GM18505 (cell line): ENCODE data around the gene CLCN7.

ENCODE experiments used
- ATAC-seq: cut with Tn5 transposase; IDR thresholded peaks from one replicate; pipeline ENCODE4 v1.9.1; 2021; ENCODE audit not compliant: unreplicated experiment
- POLR2A ChIP-seq: IDR thresholded peaks from 4 replicates; pipeline ENCODE4 v1.6.1; 2011; ENCODE audit warnings: borderline replicate concordance; ENCODE audit not compliant: insufficient read depth, insufficient read length; ENCODE audit errors: extremely low read depth

The CLCN7 gene

DNA sequence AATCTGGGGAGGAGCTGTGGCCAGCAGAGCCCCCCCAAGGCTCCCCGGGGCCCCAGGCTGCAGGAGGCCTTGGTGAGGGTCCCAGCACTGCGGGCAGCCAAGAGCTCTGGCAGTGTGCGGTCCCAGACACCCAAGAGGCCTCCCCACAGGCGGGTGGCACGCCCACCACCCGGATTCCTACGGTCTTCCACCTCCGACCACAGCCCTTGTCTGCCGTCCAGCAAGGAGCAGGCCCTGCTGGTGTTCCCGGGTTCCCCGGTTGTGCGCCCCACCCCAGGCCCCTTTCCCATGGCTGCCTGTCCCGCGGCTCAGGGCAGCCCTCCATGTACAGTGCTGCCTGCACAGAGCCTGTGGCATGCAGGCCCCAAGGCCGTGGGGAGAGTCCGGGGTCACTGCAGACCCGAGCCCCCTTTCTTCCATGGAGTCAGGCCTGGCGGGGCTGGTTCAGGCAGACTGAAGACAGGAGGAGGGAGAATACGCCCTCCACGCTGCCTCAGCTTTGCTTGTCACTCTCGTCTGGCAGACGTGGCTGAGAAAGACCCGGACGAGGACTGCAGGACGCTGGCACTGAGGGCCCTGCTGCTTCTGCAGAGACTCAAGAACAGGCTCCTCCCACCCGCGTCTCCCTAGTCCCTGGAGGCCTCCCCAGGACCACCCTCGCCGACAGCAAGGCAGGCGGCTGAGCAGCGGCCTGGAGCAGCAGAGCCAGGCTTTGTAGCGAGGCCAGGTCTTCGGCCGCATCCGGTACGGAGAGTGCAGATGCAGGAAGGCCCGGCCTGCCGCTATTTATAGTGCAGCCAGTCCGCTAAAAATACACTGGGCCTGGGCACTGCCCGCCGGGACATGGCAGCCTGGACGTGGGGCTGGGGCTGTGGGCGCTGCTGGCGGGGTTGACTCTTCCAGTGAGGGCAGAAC, 34.7 kb upstream of the CLCN7 start:
- no peak for ATAC-seq
- TF ChIP-seq POLR2A: no peak

DNA sequence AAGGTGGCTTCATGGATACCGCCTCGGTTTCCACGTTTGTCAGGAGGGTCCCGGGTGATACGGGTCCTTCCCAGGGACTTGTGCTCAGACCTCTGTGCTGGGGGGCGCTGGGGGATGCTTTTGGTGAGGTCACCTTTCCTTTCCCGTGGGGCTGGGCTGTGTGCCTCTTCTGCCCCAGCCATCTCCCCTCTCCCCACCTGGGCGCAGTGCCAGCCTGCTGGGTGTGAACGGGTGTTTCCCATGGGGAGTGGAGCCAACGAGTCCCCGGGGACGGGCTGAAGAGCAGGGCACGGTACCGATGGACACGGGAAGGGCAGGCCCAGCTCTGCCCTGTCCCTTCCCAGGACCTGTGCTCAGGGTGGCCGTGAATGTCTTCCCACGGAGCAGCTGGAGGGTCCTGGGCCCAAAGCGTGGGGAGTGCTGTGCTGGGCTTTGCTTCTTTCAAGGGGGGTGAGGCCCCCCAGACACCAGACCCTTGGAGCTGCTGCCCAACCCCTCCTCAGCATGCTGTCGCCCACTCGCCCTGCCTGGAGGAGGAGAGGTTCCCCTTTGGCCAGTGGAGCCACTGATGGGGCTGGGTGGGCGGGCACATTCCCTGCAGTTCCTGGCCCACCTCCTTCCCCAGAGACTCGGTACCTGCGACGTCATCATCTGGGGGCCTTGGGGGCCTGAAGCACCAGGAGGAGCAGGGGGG, 33.8 kb upstream of the CLCN7 start:
- no peak for TF ChIP-seq POLR2A
- no peak for ATAC-seq

DNA sequence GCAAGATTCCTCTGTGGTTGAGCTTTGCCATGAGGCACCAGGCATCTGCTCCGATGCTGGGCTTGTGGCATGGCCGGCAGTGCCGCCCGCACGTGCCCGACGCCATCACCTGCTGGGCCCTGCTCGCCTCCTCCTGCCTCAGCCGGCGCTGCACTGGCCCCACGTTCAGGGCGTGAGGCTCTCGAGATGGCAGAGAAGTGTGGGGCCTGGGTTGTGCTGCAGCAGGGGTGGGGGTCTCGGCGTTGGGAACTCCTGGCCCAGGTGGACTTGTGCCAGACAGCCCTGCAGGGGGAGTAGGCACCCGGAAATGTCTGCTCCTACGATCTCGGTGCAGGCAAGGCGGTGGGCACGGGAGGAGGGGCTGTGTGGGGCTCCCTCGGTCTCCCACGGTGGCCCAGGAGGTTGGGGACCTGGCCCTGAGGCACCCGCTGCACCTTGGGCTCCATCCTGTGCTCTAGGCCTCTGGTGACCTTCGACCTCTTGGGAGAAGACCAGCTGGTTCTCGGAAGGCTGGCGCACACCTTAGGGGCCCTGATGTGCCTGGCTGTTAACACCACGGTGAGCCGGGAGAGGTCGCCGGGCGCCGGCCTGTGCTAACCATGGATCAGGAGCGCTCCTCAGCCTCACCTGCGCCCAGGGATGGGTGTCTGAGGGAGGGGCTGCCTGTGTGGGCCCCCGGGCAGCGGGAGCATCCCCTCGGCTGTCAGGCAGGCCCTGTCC, 31.8 kb upstream of the CLCN7 start:
- no peak for ATAC-seq
- TF ChIP-seq POLR2A: no peak

DNA sequence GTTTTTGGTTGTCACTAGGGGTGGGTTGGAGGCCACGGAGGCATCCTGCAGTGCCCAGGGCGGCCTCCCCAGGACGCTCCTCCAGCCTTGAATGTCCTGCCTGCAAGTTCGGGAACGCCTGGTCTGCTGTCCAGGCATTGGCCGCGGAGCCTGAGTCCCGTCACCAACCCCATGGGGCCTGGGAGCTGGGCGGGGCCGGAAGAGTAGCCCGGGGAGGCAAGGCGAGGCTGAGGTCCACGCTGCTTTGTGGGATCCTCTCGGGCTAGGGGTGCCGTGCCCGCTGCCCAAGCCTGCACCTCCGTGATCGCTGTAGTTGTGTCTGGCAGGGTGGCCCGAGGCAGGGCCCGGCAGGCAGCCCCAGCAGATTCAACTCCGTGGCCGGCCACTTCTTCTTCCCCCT, 31.1 kb upstream of the CLCN7 start:
- no peak for TF ChIP-seq POLR2A
- ATAC-seq: no peak

DNA sequence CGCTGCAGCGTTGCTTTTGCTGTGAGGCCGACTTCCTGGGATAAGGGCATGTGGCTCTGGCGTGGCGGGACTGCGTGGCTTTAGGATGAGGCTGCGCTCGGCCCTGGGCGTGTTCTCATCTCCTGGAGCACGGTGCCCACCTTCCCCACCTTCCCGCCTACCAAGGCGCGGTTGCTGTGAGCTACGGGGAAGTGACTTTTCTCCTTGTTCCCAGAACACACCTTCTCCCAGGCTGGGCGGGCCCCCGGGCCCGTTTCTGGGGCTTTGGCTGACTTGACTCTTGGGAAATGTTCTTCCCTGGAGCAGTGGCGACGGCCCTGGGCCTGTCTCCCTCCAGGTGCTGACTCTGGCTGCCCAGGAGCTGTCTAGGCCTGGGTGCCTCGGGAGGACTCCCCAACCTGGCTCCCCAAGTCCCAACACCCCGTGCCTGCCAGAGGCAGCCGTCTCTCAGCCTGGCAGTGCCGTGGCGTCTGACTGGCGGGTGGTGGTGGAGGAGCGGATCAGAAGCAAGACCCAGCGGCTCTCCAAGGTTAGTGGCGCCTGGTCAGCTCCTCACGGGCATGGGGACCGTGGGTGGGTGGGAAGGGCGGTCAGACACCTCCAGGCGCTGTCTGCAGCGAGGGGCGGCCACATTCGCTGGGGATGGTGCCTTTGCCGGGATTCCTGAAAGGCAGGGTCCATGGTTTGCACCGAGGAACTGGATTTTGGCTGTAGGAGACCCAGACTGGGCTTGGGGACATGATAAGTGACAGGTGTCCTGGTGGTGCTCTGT, 30.4 kb upstream of the CLCN7 start:
- TF ChIP-seq POLR2A: no peak
- ATAC-seq: no peak

DNA sequence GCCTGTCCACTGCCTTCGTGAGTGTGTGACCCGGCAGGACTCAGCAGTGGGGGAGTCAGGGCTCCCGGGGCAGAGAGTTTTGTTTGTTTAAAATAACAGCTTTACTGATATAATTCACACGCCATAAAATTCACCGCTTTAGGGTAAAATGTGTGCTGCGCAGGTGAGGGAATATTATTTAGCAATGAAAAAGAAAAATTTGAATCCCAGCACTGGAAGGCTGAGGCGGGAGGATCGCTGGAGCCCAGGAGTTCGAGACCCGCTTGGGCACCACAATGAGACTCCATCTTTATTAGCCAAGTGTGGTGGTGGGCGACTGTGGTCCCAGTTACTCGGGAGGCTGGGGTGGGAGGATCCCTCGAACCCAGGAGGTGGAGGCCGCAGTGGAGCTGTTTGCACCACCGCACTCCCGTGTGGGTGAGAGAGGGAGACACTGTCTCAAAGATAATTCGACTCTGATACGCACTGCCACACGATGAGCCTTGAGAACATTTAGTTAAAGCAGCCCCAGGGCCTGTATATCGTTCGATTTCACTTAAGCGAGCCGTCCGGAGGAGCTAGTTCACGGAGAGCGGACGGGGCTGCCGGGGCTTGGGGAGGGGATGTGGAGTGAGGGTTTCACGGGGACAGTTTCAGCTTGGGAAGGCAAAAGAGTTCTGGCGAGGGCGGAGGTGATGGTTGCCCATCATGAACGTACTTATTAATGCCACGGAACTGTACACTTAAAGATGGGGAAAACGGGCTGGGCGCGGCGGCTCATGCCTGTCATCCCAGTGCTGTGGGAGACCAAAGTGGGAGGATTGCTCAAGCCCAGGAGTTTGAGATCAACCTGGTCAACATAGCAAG, 28.5 kb upstream of the CLCN7 start:
- no peak for TF ChIP-seq POLR2A
- no peak for ATAC-seq

DNA sequence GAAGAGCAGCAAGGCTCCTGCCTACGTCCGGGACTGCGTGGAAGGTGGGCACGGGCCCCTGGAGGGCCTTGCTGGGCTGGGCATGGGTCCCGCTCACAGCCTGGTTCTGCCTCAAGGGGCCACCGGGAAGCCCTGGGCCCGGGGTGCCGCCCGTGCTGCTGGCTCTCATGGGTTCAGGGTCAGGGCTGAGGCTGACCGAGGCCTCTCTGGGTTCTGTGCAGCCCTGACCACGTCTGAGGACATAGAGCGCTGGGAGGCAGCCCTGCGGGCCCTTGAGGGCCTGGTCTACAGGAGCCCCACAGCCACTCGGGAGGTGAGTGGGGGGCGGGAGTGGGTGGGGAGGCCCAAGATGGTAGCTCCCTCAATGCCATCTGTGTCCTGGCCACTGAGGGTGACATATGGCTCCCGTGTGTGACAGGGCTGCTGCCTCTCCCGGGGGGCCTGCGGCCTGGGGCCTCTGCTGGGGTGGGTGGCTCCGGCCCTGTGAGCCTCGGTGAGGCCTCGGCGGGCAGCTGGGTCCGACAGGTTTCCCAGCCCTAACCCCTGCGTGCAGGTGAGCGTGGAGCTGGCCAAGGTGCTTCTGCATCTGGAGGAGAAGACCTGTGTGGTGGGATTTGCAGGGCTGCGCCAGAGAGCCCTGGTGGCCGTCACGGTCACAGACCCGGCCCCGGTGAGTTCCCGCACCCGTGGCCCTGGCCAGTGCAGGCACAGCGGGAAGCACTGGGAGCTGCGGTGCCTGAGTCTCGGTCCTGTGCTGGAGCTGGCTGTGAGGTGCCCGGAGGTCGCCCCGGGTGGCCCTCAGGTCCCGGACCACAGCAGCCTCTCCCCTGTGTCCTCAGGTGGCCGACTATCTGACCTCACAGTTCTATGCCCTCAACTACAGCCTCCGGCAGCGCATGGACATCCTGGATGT, 27.5 kb upstream of the CLCN7 start:
- TF ChIP-seq POLR2A: no peak
- no peak for ATAC-seq

DNA sequence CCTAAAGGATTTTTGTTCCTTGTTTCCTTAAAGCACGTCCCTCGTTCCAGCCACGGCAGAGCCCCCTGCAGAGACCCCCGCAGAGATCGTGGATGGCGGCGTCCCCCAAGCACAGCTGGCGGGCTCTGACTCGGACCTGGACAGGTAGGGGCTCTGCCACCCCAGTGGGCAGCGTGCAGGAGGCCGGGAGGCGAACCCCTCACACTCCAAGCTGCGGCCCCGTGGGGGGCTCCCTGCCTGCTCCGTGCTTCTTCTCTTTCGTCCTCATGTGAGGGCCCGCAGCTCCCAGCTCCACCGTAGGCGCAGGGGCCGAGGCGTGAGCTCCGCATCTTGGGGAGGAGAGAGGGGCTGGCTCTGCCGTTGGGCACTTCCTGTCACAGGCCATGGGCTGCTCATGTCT, 26.8 kb upstream of the CLCN7 start:
- no peak for ATAC-seq
- TF ChIP-seq POLR2A: no peak

DNA sequence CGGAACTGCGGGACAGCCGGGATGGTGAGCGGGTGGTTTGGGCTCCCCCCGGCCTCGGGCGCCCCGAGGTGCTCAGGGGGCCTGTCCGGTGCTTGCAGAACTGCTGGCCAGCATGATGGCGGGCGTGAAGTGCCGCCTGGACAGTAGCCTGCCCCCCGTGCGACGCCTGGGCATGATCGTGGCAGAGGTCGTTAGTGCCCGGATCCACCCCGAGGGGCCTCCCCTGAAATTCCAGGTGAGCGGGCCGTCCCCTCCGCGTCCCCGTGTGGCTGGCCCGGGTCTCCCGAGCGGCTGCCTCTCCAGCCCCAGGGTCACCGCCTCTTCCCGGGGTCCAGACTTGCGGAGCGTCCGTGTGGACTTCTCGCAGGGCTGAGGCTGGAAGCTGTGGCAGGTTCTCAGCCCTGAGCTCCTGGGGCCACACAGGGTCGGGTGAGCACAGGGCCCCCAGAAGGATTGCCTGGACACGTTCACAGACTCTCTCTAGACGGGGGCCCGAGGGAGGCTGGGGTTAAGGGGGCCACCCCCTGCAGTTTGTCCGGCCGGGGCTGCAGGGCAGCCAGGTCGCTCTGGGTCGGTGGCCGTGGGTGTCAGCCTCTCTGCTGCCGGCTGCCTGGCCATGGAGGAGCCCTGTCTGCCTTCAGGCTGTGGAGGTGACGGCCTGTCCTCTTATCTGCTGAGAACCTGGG, 25.8 kb upstream of the CLCN7 start:
- ATAC-seq: no peak
- no peak for TF ChIP-seq POLR2A

DNA sequence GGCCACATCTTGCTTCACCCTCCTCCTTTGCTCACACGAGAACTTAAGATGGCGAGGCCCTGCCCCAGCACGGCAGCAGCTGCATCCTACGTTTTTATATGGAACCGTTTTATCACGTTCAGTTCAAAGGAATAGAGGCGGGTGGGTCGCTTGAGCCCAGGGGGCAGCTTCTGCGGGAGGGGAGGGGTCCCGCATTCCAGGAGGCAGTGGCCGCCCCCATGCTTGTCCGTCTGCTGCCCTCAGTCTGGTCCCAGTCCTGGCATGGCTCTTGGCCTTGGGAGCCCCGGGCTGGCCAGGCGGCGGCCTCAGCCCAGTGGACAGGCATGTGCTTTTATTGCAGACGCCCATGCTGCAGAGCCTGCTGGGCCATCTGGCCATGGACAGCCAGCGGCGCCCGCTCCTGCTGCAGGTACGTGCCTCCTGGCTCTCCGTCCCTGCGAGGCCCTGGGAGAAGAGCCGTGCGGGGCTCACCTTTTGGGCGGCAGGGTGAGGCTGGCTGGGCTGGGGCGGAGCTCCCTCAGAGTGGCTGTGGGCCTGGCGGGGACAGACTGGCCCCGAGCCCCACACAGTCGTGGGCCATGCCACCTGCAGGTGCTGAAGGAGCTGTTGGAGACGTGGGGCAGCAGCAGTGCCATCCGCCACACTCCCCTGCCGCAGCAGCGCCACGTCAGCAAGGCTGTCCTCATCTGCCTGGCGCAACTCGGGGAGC, 25.1 kb upstream of the CLCN7 start:
- TF ChIP-seq POLR2A: no peak
- no peak for ATAC-seq
